ENCODE measurements around the gene CD109.

DNA sequence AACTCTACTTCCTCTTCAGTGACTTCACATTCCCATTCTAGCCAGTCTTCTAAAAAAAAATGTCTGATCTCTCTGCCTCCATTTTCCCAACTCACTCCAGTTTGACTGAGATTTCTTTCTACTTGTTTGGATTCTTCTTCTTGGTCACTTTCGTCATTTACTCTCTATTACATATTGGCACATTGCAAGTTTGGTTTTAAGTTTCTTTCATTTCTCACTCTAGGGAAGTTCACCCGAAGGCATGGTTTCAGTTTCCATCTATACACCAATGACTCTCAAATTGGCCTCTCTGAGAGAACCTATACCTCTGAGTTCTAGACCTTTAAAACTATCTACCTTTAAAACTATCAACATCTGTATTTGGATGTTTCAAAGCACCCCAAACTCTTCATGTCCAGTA, 51.3 kb downstream of the CD109 start:
- no peak for TF ChIP-seq POLR2A (IDR thresholded peaks at IDR 0.05)
- TF ChIP-seq, protein P1, sequence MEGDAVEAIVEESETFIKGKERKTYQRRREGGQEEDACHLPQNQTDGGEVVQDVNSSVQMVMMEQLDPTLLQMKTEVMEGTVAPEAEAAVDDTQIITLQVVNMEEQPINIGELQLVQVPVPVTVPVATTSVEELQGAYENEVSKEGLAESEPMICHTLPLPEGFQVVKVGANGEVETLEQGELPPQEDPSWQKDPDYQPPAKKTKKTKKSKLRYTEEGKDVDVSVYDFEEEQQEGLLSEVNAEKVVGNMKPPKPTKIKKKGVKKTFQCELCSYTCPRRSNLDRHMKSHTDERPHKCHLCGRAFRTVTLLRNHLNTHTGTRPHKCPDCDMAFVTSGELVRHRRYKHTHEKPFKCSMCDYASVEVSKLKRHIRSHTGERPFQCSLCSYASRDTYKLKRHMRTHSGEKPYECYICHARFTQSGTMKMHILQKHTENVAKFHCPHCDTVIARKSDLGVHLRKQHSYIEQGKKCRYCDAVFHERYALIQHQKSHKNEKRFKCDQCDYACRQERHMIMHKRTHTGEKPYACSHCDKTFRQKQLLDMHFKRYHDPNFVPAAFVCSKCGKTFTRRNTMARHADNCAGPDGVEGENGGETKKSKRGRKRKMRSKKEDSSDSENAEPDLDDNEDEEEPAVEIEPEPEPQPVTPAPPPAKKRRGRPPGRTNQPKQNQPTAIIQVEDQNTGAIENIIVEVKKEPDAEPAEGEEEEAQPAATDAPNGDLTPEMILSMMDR (IDR thresholded peaks at IDR 0.05): no peak

Data from adrenal gland (tissue), 5 donors.